Right lobe of liver (tissue), 4 donors: ENCODE results near the gene ANKRD9.

Source experiments
- CTCF ChIP-seq, 4 donors: fragments of 200-600 bp in 3 of 4; fragments of 450-650 bp in 1 of 4; IDR thresholded peaks; one replicate each; pipeline versions ENCODE4 v1.5.1 to v1.8.0; 2016 to 2022; ENCODE audit warnings: antibody characterized with exemption in 4 of 4, mild to moderate bottlenecking in 2 of 4
- POLR2A ChIP-seq: fragments of 450-650 bp; IDR thresholded peaks from one replicate; pipeline ENCODE4 v1.6.1; 2017; ENCODE audit warnings: antibody characterized with exemption, mild to moderate bottlenecking
- donor health status: DM: no; HTN: no; CAD: no.
- donor health status: DM: no; HTN: no; CAD: no.
- donor health status: DM: no; HTN: yes; CAD: no.

GRCh38 chr14:102506626-102506925, 3.0 kb downstream of the ANKRD9 start:
- TF ChIP-seq CTCF (IDR thresholded peaks at IDR 0.05) (no peak), POLR2A (no peak)
